Uterus (tissue), 2 donors: Measurements from ENCODE around the gene KDM2B.

ENCODE experiments used
- POLR2A ChIP-seq, 2 donors: fragments of 450-650 bp; IDR thresholded peaks; one replicate each; pipeline ENCODE4 v1.6.1; 2016; ENCODE audit warnings: antibody characterized with exemption in 2 of 2, mild to moderate bottlenecking in 1 of 2, moderate library complexity in 1 of 2
- TF ChIP-seq, protein P1 (sequence below), 4 experiments: fragments of 200-600 bp in 2 of 4; fragments of 450-650 bp in 2 of 4; sonication (generic) in 2 of 4; IDR thresholded peaks; one replicate each; pipeline ENCODE4 v1.5.1; 2016 to 2019; ENCODE audit warnings: antibody characterized with exemption in 4 of 4, mild to moderate bottlenecking in 2 of 4, moderate library complexity in 1 of 4

DNA sequence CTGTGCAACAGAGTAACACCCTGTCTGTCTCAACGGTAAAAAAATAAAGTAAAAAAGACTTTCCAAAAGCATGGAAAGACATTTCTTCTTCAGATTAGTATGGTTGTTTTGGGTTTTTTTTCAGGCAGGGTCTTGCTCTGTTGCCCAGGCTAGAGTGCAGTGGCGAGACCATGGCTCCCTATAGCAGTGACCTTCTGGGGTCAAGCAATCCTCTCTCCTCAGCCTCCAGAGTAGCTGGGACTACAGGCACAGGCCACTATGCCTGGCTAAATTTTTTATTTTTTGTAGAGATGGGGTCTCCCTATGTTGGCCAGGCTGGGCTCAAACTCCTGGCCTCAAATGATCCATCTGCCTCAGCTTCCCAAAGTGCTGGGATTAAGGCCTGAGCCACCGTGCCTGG lies 72.8 kb downstream of the KDM2B start:
- TF ChIP-seq, protein P1, sequence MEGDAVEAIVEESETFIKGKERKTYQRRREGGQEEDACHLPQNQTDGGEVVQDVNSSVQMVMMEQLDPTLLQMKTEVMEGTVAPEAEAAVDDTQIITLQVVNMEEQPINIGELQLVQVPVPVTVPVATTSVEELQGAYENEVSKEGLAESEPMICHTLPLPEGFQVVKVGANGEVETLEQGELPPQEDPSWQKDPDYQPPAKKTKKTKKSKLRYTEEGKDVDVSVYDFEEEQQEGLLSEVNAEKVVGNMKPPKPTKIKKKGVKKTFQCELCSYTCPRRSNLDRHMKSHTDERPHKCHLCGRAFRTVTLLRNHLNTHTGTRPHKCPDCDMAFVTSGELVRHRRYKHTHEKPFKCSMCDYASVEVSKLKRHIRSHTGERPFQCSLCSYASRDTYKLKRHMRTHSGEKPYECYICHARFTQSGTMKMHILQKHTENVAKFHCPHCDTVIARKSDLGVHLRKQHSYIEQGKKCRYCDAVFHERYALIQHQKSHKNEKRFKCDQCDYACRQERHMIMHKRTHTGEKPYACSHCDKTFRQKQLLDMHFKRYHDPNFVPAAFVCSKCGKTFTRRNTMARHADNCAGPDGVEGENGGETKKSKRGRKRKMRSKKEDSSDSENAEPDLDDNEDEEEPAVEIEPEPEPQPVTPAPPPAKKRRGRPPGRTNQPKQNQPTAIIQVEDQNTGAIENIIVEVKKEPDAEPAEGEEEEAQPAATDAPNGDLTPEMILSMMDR (IDR thresholded peaks at IDR 0.05), result no peak
- no peak for TF ChIP-seq POLR2A (IDR thresholded peaks at IDR 0.05)
